ENCODE data around the gene THSD7A. TPM values are rescaled to one million over a fixed set of nuclear protein-coding genes. Genes with fewer than 3 reads are reported as not detected.

Gene THSD7A
- total and polyA plus RNA-seq, 9 of the 15 experiments (the other 6 are each of a cell fraction or from before 2014, with no cell fraction given), result 0.01 to 0.02 TPM; not detected in 7

DNA sequence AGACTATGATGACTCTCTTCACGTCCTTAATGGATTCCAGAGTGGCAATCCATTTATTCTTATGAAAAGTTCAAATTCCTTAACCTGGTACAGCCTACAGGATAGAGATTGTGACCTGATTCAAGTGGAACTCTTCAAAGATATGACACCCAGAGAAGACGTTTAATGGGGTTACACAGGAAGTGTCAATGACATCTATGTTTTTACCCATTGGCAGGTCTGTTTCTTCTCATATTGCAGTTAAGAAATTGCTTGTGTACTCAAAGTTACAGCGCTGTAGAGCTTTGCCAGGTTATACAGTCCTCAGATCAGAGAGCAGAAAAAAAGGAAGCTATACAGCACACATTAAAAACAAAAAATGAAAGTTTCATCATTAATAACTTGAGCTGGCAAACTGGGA is 367.4 kb downstream of the THSD7A start:
- Histone ChIP-seq H3K27ac (ENCODE audit: extremely low read depth, low read depth, low read length) (no peak overlapping the region), H3K4me1 (replicated peaks in 1 of 2; ENCODE audit: control insufficient read depth in 2 of 2, insufficient read depth in 2 of 2, low read length in 2 of 2) (no peaks in the 10 kb centered on the region), H3K4me3 (no peak overlapping the region), H4K20me1 (replicated peaks; ENCODE audit: control insufficient read depth, insufficient read depth, low read length) (no peaks in the 10 kb centered on the region), H3K27me3 (ENCODE audit: control insufficient read depth in 2 of 2, insufficient read depth in 2 of 2, low read length in 2 of 2) (no peaks in the 10 kb centered on the region), H3K36me3 (ENCODE audit: control insufficient read depth, insufficient read depth, low read length) (no peaks in the 10 kb centered on the region), H2AFZ (ENCODE audit: low read depth, low read length) (no peak overlapping the region), H3K4me2 (ENCODE audit: insufficient read depth, low read length) (no peak overlapping the region), H3K9me3 (replicated peaks; ENCODE audit: control insufficient read depth, insufficient read depth, low read depth, low read length) (peaks cover 1% of the 10 kb centered on the region), H3K79me2 (ENCODE audit: control insufficient read depth, insufficient read depth, low read length) (no peaks in the 10 kb centered on the region), H3K9ac (ENCODE audit: insufficient read depth in 1 of 2, low read depth in 2 of 2, low read length in 2 of 2) (no peak overlapping the region), H3K9me1 (ENCODE audit: control insufficient read depth, insufficient read depth, low read length) (no peaks in the 10 kb centered on the region)
- FAIRE-seq (no peak), DNase-seq (ENCODE audit: extremely low read depth in 1 of 4, low spot score in 3 of 4) (no peak), ATAC-seq (no peak)
- in situ Hi-C loops (cut with MboI) (no loop called here), intact Hi-C loops (cut with micrococcal nuclease) (no loop called here)
- WGBS (ENCODE audit: insufficient coverage, low coverage, missing lambda C conversion rate), result 0% methylated on average over 3 of the region's 3 CpGs
- TF ChIP-seq, protein P1, sequence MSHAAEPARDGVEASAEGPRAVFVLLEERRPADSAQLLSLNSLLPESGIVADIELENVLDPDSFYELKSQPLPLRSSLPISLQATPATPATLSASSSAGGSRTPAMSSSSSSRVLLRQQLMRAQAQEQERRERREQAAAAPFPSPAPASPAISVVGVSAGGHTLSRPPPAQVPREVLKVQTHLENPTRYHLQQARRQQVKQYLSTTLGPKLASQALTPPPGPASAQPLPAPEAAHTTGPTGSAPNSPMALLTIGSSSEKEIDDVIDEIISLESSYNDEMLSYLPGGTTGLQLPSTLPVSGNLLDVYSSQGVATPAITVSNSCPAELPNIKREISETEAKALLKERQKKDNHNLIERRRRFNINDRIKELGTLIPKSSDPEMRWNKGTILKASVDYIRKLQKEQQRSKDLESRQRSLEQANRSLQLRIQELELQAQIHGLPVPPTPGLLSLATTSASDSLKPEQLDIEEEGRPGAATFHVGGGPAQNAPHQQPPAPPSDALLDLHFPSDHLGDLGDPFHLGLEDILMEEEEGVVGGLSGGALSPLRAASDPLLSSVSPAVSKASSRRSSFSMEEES (CRISPR knock-in tag; IDR thresholded peaks at IDR 0.05), result no peak
- no peak for TF ChIP-seq NCOA6 (IDR thresholded peaks at IDR 0.05)
- no peak for TF ChIP-seq GTF2E2 (tag; IDR thresholded peaks at IDR 0.05)
- CTCF ChIA-PET (ENCODE audit: low intra/inter-chr PET ratio), result no interaction called here
- POLR2A ChIA-PET, result no interaction called here
- no TSS peak for BruUV-seq (replicated peaks)

DNA sequence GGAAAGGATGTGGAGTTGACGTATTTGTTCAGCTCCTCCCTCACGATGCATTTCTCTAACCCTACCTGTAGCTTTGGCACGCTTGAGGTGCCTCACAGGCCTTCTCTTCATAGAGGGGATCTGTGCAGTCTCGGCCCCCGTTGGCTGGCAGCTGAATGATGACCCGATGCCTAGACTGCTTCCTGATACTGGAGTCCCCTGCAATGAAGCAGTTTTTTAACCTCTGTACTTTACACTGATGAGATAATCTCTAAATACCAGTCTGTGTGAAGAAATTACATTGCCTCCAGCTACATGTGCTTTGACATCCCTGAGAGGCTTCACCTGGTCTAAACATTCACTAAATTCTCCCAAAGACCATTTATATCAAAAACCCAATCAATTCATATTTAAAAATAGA is 370.1 kb downstream of the THSD7A start:
- no peak overlapping the region for H3K9ac ChIP-seq (ENCODE audit: insufficient read depth in 1 of 2, low read depth in 2 of 2, low read length in 2 of 2)
- H4K20me1 ChIP-seq (replicated peaks; ENCODE audit: control insufficient read depth, insufficient read depth, low read length), result no peaks in the 10 kb centered on the region
- H3K4me3 ChIP-seq, result no peak overlapping the region
- DNase-seq (ENCODE audit: extremely low read depth in 1 of 4, low spot score in 3 of 4) (no peak), FAIRE-seq (no peak), ATAC-seq (no peak)
- CTCF ChIA-PET (ENCODE audit: low intra/inter-chr PET ratio), result no interaction called here
- H3K27ac ChIP-seq (ENCODE audit: extremely low read depth, low read depth, low read length), result no peak overlapping the region
- WGBS (ENCODE audit: insufficient coverage, low coverage, missing lambda C conversion rate), result 1% methylated on average over 6 of the region's 6 CpGs
- intact Hi-C loops (cut with micrococcal nuclease) (no loop called here), in situ Hi-C loops (cut with MboI) (no loop called here)
- H3K79me2 ChIP-seq (ENCODE audit: control insufficient read depth, insufficient read depth, low read length), result no peaks in the 10 kb centered on the region
- H3K9me3 ChIP-seq (replicated peaks; ENCODE audit: control insufficient read depth, insufficient read depth, low read depth, low read length), result peaks cover 1% of the 10 kb centered on the region
- H3K9me1 ChIP-seq (ENCODE audit: control insufficient read depth, insufficient read depth, low read length), result no peaks in the 10 kb centered on the region
- no peaks in the 10 kb centered on the region for H3K27me3 ChIP-seq (ENCODE audit: control insufficient read depth in 2 of 2, insufficient read depth in 2 of 2, low read length in 2 of 2)
- no peak overlapping the region for H3K4me2 ChIP-seq (ENCODE audit: insufficient read depth, low read length)
- no peak overlapping the region for H2AFZ ChIP-seq (ENCODE audit: low read depth, low read length)
- H3K4me1 ChIP-seq (replicated peaks in 1 of 2; ENCODE audit: control insufficient read depth in 2 of 2, insufficient read depth in 2 of 2, low read length in 2 of 2), result no peaks in the 10 kb centered on the region
- TF ChIP-seq SMARCB1 (IDR thresholded peaks at IDR 0.05; ENCODE audit: insufficient read length, low read depth), result no peak
- POLR2A ChIA-PET, result no interaction called here
- BruUV-seq (replicated peaks), result no TSS peak
- no peaks in the 10 kb centered on the region for H3K36me3 ChIP-seq (ENCODE audit: control insufficient read depth, insufficient read depth, low read length)
